Fibroblast of skin of right biceps (primary cell): ENCODE data around the gene GUCA2A.

Source experiments
- DNase-seq: peaks from one replicate; pipeline ENCODE4 v3.0.0-alpha.2; 2013

GUCA2A gene

DNA sequence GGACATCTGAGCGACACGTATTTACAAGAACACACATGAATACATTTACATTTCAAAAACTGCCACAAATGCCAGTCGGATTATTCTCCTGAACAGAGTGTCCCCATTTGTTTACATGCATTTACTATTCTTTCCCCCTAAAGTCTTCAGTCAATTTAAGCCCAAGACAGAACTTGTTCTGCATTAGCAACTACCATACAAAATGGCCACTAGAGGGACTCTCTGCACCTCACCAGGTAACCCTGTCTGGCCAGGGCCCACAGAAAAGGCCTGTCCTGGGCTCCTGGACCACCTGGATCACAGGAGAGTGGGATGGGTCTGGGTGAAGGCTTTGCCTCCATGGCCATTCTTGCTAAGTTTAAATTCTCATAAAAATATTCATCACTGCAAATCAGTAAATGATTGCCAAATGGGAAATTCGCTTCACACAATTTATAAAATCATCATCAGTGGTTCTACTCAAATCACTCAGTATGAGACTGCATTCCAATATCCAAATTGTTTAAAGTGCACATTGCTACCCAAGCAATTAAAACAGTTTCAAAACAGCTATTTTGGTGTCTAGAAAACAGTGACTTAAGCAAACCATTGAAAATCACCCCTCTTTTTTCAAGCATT lies 12.5 kb upstream of the GUCA2A start:
- peak; percentile 41 for DNase-seq

DNA sequence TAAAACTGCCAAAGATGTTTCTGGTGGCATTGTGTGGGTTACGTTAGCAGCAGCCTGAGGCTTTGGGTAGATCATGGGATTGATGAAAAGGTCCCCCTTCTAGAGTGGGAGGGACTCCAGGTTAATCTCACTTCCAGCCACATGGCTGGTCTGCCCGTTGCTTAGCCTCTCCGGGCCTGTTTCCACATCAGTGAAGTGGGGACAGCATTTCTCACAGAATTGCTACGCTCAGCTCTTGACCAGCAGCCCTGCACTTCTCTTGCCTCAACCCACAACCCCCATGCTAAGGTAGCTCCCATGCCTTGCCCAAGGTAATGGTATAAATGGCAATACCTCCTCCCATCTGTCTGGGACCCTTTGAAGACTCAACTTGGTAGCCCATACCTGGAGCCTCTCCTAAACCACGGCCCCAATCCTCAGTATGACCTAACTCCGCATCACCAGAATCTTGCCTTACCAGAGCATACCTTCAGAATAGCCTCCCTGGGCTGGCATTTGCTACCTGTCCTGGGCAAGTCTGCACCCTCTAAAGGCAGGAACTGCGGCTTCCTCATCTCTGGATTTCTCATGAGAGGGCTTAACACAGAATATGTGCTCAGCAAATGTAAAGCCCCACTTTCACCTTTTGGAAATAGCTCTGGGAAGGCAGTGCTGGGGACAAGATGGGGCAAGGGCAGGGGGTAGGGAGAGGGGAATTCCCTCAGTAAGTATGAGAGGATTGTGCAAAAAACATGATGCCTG lies 10.9 kb upstream of the GUCA2A start:
- no peak for DNase-seq

GRCh38 chr1:42173961-42174735 lies 9.6 kb upstream of the GUCA2A start:
- peak; percentile 65 for DNase-seq

GRCh38 chr1:42173155-42173933 lies 8.8 kb upstream of the GUCA2A start:
- peak; percentile 47 for DNase-seq

- DNase-seq = peak; percentile 15
Measured at GRCh38 chr1:42172381-42173133, 8.0 kb upstream of the GUCA2A start.

DNA sequence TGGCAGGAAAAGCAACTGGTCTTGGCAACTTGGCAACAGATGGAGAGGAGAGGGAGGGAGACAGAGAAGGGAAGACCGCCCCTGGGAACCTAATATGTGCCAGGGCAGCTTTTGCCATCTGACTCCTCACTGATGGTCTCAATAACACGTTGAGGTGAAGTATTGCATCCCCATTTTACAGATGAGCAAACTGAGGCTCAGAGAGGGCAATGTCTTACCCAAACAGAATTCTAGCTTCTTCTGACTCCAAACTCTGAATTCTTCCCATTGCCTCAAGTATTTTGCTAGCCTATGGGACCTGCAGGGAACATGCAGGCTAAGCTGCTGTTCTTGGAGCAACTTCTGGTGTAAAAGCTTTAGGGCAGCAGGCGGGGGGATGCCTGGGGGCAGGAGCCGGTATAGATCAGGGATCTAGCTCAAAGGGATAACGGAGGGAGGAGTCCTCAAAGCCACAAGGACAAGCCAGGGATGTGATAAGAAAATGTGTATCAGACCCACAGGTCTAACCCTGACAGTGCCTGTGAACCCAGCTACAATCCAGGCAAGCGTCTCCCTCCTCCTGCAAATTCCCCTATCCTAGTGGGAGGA lies 7.2 kb upstream of the GUCA2A start:
- no peak for DNase-seq

DNA sequence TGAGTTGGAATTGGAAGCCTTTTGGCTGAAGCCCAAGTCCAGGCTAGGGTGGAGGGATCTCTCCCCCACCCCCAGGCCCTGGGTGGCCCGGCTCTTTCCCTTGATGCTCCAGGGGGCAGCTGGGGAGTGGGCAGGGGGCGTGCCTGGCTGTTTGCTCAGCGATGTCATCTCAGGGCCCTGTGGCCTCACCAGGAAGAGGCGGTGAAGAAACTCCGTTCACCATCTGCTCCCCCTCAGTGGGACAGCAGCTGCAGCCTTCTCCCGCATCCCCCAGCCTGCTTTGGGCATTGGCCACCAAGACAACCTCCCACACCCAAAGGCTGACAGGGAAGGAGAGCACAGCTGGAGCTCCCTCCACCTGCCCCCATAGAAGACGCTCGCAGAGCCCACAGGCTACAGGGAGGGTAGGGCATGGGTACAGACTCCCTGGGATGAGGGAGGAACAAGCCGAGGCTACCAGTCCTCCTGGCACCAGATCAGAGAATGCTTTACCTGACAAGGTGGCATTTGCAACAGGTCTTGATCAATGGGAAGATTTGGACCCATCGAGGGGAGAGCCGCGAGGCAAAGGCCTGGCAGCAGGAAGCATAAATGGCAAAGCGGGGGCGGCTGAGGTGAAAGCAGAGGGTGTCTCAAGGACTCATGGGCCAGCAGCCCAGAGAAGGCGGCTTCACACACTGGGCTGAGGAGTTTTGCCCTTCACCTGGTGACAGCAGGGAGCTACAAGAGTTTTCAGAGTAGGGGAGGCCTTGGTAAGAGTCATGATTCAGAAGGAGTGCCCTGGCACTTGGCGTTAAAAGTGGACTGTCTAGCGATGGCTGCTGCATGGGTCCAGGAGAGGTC lies 6.5 kb upstream of the GUCA2A start:
- DNase-seq = no peak

GRCh38 chr1:42168763-42169162 lies 4.2 kb upstream of the GUCA2A start:
- no peak for DNase-seq

DNA sequence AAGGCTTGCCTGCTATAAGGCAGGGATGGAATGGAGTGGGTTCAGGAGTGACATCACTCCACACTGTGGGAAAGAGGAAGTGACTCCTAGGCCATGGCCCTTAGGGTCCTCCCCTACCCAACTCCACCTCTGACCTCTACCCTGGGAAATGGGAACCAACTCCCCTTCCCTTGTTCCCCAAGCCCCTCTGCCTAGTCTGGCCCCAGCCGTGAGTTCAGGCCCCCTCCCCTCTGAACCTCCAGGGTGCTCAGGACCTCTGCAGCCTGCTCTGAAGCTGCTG lies 3.8 kb upstream of the GUCA2A start:
- no peak for DNase-seq

- no peak for DNase-seq
Measured at GRCh38 chr1:42167611-42168390, 3.3 kb upstream of the GUCA2A start.

- DNase-seq = peak; percentile 69
Measured at GRCh38 chr1:42165511-42166210, 1.1 kb upstream of the GUCA2A start.

GRCh38 chr1:42163536-42164503 lies 725 bp downstream of the GUCA2A start:
- no peak for DNase-seq

DNA sequence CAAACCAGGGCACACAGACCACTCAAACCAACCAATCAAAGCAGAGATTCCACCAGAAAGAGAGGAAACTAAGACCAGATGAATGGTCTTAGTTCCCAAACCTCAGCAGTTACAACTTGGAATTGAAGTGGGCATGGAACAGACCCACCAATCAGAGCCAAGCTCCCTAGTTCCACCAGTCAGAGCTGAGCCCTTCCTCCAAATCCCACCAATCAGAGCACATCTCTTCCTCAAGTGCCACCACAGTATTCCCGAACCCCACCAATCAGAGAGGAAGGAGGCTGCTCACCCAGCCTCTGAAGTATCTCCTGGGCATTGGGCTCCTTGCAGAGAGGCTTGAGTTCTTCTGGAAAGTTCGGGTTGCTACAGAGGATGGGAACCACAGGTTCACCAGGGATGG lies 1.4 kb downstream of the GUCA2A start:
- DNase-seq = no peak

DNA sequence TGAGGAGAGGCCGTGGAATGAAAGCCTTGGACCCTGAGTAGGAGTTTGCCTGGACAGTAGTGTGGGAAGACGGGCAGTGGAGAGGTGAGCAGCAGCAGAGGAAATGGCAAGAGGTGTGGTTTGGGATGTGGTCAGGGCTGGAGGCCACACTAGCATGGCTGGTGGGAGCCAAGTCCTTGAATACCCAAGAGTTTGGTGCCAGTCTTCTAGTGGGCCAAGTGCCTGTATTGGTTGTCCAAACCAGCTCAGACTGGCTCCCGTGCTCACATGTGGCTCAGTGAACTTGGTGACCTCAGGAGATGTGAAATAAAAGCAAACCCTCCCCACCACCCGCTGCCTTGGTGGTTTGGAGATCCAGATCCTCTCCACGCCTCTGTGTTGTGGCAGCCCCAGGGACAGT lies 2.4 kb downstream of the GUCA2A start:
- no peak for DNase-seq

GRCh38 chr1:42158189-42158588 lies 6.4 kb downstream of the GUCA2A start:
- peak; percentile 42 for DNase-seq

DNA sequence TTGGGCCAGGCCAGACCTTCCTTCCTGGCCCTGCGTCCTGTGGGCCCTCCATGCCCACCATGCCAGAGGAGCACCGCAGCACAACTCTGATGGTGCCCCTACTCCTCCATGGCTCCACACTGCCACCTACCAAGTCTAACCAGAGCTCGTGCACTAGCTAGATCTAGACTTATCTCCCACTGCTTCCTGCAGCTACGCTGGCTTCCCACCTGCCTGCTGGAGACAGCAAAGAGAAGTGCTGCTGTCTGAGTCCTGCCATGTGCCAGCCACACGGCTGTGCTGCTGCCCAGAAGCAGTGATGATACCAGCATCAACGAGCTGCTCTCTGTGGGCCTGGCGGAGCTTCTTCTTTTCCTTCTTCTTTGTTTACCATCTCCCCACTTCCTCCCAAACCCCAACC lies 6.9 kb downstream of the GUCA2A start:
- no peak for DNase-seq

DNA sequence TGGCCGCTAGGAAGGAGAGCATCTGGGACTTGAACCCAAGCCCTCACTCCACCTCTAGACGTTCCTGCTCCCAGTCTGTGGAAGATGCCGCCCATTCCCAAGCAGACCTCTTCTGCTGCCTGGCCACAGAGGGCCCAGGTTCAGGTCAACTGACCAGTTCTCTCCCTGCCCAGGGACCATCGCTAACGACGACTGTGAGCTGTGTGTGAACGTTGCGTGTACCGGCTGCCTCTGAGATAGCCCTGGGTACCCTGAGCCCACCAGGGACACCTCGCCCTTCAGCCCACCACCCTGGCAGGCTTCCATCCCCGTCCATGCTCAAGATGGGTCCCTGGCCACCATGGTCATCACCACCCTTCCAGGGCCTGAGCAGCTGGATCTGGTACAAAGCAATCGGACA lies 9.2 kb downstream of the GUCA2A start:
- no peak for DNase-seq

DNA sequence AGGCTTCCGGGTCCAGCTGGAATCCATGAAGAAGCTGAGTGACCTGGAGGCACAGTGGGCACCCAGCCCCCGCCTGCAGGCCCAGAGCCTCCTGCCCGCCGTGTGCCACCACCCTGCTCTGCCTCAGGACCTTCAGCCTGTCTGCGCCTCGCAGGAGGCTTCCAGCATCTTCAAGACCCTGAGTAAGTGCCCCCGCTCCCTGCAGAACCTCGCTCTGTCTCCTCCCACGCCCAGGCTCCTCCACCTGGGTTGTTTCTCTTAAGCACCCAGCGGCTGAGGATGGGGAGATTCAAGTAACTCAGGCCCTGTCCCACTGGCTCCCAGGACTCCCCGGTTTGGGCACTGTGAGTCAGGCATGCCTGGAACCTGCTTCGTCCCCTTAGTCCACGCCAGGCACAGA lies 9.9 kb downstream of the GUCA2A start:
- DNase-seq = no peak

GRCh38 chr1:42153624-42154023 lies 10.9 kb downstream of the GUCA2A start:
- no peak for DNase-seq
